Pons (tissue), 1 donor: ENCODE results near the gene CLIC6.
"Not testable (repeated sequence)": the region's sequence is repeated elsewhere in the genome, so short reads cannot be mapped to it uniquely, and the experiment has no call there.

Source experiments
- DNase-seq: peaks from one replicate; pipeline ENCODE4 v3.0.0-alpha.2; 2016; ENCODE audit warnings: low spot score

The CLIC6 gene

GRCh38 chr21:34693192-34693810 lies 24.5 kb downstream of the CLIC6 start:
- peak; percentile 35 for DNase-seq

GRCh38 chr21:34695434-34695833 lies 26.6 kb downstream of the CLIC6 start:
- DNase-seq, result no peak

- no peak for DNase-seq
Observed at GRCh38 chr21:34696121-34696520, 27.3 kb downstream of the CLIC6 start.

GRCh38 chr21:34697826-34698225 lies 29.0 kb downstream of the CLIC6 start:
- DNase-seq, result no peak

- DNase-seq, result no peak
Observed at GRCh38 chr21:34698270-34699015, 29.6 kb downstream of the CLIC6 start.

- no peak for DNase-seq
Observed at GRCh38 chr21:34700605-34701004, 31.8 kb downstream of the CLIC6 start.

GRCh38 chr21:34701726-34702125 lies 32.9 kb downstream of the CLIC6 start:
- DNase-seq, result no peak

- DNase-seq, result no peak
Observed at GRCh38 chr21:34702341-34703170, 33.8 kb downstream of the CLIC6 start.

GRCh38 chr21:34703571-34703970 lies 34.8 kb downstream of the CLIC6 start:
- DNase-seq, result no peak

GRCh38 chr21:34704119-34704518 lies 35.3 kb downstream of the CLIC6 start:
- DNase-seq, result no peak

- DNase-seq, result no peak
Observed at GRCh38 chr21:34705011-34705410, 36.2 kb downstream of the CLIC6 start.

- no peak for DNase-seq
Observed at GRCh38 chr21:34706337-34706736, 37.5 kb downstream of the CLIC6 start.

- no peak for DNase-seq
Observed at GRCh38 chr21:34707876-34708325, 39.1 kb downstream of the CLIC6 start.

GRCh38 chr21:34713621-34714020 lies 44.8 kb downstream of the CLIC6 start:
- DNase-seq, result no peak

GRCh38 chr21:34715518-34715917 lies 46.7 kb downstream of the CLIC6 start:
- DNase-seq, result no peak

- no peak for DNase-seq
Observed at GRCh38 chr21:34715985-34716596, 47.3 kb downstream of the CLIC6 start.

- not testable (repeated sequence) for DNase-seq
Observed at GRCh38 chr21:34718529-34718928, 49.7 kb downstream of the CLIC6 start.

- DNase-seq, result no peak
Observed at GRCh38 chr21:34722684-34723300, 54.0 kb downstream of the CLIC6 start.

- DNase-seq, result no peak
Observed at GRCh38 chr21:34724131-34724856, 55.5 kb downstream of the CLIC6 start.

GRCh38 chr21:34724857-34725195 lies 56.0 kb downstream of the CLIC6 start:
- no peak for DNase-seq

- DNase-seq, result no peak
Observed at GRCh38 chr21:34726627-34727337, 58.0 kb downstream of the CLIC6 start.
